ENCODE measurements around the gene TWSG1.
"Not testable (repeated sequence)": the region's sequence is repeated elsewhere in the genome, so short reads cannot be mapped to it uniquely, and the experiment has no call there.

The TWSG1 gene

DNA sequence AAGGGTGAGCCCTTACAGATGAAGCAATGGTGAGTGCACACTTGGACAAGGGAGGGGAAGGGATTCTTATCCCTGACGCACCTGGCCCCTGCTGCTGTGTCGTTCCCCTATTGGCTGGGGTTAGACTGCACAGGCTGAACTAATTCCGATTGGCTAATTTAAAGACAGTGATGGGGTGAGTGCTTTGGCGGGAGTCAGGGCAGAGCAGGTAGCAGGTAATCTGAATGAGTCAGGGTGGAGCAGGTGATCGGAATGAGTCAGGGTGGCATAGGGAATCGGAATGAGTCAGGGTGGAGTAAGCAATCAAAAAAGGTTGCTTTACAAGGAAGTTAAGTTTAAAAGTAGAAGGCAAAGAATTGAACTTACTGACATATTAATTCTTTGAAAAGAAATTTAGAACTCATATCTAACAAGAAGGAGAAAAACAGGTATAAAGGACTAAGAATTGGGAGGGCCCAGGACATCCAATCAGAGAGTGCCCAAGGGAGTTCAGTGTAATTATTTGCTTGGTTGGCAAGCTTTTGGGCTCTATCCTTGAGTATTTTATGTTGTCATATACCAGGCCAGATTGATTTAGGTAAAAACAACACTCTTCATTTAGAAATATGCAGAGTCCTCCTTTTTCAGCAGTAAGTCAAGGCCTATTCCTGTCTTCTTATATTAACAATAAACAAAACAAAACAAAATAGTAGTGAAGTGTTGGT lies 88.4 kb downstream of the TWSG1 start:
- DNase-seq (ENCODE audit: low read depth in 2 of 3, low spot score in 2 of 3) = no peak

DNA sequence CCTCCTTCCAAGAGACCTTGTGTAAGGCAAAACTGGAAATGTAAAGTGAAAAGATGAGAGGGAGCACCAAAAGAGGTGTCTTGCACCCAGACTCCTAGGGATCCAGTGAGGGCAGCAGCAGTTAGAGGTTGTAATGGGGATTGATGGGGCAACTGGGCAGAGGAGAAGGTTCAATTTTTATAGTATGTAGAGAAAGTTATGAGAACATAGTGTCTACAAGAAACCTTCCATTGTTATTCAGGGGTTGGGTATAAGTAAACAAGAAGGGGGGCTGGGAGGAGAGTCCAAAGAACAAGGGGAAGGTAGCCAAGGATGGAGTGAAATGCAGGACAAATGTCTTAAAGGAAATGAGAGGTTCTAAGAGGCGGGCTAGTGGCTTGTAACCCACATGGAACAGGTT lies 89.1 kb downstream of the TWSG1 start:
- not testable (repeated sequence) for DNase-seq (ENCODE audit: low read depth in 2 of 3, low spot score in 2 of 3)

DNA sequence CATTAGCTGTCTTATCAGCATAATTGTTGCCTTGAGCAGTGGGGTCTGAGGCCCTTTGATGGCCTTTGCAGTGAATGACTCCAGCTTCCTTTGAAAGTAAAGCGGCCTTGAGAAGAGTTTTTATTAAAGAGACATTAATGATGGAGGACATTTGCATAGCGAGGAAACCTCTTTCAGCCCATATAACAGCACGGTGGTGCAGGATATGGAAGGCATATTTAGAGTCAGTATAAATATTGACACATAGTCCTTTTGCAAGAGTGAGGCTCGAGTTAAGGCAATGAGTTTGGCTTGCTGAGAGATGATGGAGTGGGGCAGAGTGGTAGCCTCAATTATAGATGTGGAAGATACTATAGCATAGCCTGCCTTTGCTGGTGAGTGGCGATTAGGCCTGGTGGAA lies 89.7 kb downstream of the TWSG1 start:
- not testable (repeated sequence) for DNase-seq (ENCODE audit: low read depth in 2 of 3, low spot score in 2 of 3)

DNA sequence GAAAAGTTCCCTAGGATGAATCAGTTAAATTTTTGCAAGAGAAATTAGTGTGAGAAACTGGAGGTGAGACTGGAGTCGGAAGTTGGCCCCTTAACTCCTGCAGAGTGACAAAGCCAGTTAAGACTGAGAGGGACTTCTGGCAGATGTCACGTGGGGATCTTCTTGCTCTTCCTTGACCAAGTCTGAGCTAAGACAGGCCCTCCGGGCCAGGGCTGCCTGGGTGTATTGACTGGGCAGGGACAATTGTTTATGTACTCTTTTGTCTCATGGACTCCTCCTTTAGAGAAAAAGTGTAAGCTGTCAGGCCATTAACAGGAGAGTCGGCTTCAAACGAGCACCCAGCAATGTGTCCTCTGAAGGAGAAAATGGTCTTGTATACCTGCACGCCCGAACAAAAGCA lies 92.2 kb downstream of the TWSG1 start:
- DNase-seq (ENCODE audit: low read depth in 2 of 3, low spot score in 2 of 3) = no peak

DNA sequence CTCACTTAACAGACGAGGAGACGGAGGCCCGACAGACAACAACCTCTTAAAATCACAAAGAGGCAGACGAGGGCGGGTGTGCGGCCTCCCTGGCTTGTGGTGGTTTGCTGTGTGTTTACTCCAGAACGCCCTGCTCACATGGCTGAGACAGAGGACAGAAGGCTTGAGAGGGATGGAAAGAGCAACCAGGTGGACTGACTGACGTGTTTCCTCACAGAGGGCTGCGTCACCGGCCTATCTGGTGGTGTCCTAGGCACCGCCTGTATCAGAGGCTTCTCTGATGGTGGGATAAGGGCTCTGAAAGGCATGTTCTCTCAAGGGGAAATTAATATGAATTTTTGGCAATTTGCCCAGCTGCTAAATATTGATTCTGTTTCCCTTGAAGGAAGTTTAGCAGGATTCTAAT lies 93.7 kb downstream of the TWSG1 start:
- DNase-seq (ENCODE audit: low read depth in 2 of 3, low spot score in 2 of 3) = no peak

DNA sequence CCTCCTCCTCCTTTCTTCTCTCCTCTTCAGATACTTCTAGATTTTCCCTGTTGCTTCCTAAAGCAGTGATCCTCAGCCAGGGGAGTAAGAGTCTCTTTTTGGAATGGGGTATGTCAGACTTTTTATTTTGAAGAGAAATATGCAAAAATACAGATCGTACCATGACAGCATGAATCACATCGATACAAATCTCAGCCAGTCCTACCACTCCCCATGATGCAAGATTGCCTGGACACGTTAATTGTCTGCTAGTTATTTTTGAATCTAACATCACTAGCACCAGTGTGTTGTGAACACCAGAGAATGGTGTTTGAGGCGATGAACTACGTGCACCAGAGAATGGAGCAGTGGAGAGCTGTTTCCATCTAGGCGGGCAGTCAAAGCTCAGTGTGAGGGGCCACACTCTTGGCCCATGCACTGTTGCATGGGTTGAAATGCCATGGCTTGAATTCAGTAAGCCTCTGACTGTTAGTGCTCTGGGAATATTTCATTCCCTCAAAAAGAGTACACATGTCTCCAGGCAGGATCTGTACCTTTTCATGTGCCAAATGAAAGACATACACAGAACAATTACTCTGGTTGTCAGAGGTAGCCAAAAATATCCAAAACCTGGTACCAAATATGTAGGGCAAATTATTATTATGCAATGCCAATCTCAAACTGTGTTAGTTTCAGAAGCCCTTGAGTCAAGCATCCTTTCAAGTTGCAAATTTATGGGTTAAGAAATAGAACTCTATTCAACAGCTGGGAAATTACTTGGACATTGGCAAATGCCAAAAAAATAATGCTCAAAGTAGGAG lies 94.5 kb downstream of the TWSG1 start:
- no peak for DNase-seq (ENCODE audit: low read depth in 2 of 3, low spot score in 2 of 3)

DNA sequence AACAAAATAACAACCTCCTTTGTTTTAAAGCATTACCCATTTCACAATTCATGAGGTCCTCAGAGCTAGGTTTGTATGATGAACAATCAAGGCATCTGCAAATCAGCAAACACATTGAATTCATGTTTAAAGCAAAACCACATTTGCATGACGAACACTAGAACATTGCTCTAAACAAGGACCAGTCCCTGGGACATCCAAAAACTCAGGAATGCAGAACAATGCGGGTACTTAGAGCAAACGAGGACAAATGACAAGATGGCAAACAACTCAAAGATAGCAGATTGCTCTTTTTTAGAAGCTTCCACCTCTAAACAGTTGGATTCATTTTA lies 95.1 kb downstream of the TWSG1 start:
- no peak for DNase-seq (ENCODE audit: low read depth in 2 of 3, low spot score in 2 of 3)

DNA sequence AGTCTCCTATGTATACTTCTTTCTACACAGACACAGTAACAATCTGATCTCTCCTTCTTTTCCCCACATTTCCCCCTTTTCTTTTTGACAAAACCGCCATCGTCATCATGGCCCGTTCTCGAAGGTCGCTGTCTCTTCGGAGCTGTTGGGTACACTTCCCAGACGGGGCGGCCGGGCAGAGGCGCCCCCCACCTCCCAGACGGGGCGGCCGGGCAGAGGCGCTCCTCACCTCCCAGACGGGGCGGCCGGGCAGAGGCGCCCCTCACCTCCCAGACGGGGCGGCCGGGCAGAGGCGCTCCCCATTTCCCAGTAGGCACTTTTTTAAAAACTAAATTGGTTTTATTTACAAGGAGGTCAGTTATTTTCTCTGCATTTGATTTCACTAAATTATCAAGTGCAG lies 95.7 kb downstream of the TWSG1 start:
- not testable (repeated sequence) for DNase-seq (ENCODE audit: low read depth in 2 of 3, low spot score in 2 of 3)

DNA sequence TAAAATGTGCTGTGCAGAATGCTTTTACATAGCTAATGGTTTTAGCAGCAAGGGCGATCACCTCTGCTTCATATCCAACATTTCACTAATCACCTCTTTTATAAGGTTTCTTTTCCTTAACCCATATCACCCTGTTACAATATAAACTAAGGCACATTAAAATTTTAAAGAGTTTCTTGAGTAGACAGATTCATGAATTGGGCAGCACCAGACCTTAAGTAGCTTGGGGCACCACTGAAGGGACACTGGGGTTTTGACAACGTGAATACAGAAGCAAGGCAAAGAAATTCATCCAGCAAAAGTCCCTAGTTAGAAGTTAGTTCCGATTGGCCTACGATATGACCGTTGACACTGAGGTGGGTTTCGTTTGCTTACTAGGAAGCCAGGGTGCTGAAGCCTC lies 96.7 kb downstream of the TWSG1 start:
- DNase-seq (ENCODE audit: low read depth in 2 of 3, low spot score in 2 of 3) = no peak

DNA sequence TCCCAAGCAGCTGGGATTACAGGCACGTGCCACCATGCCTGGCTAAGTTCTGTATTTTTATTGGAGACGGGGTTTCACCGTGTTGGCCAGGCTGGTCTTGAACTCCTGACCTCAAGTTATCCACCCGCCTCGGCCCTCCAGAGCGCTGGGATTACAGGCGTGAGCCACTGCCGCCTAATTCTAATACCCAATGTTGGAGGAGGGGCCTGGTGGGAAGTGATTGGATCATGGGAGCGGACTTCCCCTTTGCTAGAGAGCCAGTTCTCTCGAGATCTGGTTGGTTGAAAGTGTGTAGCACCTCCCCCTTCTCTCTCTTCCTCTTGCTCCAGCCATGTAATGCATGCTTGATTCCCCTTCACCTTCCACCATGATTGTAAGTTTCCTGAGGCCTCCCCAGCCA lies 98.5 kb downstream of the TWSG1 start:
- not testable (repeated sequence) for DNase-seq (ENCODE audit: low read depth in 2 of 3, low spot score in 2 of 3)

DNA sequence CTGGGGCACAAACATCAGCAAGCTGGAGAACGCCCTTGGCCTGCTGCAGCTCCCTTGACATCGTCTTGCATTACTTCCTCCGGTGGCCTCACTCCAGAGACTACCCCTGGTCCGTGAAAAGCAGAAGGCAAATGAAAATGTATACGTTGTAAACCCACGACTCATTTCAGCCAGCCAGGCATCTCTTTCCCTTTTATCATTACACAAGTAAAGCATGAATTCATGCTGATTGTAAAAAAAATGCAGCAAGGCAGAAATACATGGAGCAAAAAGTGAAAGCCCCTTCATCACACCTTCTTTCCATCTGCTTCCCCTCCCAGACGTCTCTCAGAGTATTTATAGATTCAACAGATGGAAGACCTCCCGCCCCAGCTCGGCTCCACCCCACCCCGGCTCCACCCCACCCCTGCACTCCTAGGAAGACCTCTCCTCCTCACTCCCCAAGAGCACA lies 99.1 kb downstream of the TWSG1 start:
- DNase-seq (ENCODE audit: low read depth in 2 of 3, low spot score in 2 of 3) = no peak

DNA sequence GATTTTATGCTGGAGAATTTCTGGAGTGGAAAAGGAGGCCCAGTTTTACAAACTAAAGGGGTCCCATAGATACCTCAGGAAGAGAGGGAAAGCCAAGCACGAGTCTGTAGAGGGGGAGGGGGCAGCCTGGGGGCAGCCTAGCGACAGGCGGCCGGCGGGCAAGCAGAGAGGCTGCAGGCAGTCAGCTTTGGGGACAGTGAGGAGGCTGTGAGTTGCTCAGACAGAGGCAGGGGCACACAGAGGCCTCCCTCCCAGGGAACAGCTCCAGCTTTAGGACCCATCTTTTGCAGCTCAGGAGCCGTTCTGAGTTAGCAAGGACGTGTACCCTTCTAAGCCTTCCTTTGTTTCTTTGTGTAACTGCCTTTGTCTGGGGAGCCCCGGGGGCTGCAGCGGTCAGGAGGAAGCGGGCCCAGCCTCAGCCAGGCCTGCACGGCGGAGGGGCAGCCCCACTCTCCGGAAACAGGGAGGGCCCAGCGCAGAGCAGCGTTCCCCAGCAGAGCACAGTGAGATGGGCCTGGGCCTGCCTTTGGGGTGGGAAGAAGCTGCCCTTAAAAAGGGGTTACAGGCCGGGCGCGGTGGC lies 99.6 kb downstream of the TWSG1 start:
- DNase-seq (ENCODE audit: low read depth in 2 of 3, low spot score in 2 of 3) = no peak

DNA sequence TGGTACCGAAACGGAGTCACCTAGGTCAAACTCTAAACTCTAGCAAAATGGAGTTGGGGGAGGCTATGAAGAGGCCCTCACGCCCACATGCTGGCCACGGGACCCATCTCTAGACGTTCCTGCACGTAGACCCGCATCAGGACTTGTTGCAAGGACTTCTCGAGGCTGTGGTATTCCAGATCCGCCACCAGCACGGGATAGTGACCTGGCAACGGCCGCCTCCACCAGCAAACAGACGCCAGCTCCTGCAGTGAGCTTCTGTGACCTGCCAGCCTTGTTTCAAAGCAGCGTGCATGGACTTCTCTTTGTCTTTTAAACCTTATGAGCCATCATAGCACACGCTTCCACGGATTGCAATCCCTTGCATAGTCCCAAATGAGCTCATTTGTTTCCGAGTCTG lies 100.5 kb downstream of the TWSG1 start:
- no peak for DNase-seq (ENCODE audit: low read depth in 2 of 3, low spot score in 2 of 3)

DNA sequence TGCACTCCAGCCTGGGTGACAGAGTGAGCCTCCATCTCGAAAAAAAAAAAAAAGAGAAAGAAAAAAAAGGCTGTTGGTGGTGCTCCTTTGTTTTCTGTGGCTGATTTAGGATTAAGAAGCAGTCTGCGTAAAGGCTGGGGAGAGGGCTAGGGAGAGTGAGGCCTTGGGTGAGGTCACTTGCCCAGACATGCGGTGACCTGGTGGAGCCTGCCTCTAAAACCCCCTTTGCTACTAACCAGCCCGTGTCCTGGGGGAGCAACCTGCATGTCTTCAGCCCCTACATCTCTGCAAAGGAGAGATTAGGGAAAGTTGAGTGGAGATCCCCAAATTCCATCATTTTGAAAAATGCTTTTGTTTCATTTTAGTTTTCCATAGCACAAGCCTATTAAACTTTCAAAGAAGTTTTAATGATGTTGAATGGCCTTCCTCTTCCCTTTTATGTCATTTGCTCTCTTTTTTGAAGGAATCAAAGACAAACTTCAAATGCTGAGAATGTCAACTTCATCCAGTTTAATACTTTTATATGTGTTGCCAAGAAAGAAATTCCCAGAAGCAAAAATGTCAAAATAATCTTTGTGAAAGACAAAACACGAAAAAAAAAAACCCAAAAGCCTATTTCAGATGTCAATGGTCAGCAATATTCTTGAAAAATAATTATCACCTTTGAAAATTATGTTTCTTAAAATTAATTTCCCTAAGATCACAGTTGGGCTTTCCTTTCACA lies 101.8 kb downstream of the TWSG1 start:
- DNase-seq (ENCODE audit: low read depth in 2 of 3, low spot score in 2 of 3) = no peak

DNA sequence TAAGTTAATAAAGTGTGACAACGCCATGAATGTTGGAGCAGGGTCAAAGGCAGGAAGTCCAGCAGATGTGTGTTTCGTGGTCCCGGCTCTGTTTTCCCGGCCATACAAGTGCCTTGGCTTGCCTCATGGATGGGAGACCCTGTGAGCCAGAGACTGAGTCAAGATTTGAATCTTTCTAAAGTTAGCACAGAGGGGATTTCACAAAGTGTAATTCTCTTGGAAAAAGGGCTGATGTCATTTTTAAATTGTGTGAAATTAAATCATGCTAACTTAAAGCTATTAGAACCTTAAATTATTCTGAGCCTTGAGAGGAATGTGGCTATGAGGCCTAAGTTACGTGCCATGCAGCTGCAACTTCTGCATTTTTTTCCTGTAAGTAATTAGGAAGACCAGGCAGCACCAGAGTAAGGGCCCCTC lies 102.5 kb downstream of the TWSG1 start:
- no peak for DNase-seq (ENCODE audit: low read depth in 2 of 3, low spot score in 2 of 3)

DNA sequence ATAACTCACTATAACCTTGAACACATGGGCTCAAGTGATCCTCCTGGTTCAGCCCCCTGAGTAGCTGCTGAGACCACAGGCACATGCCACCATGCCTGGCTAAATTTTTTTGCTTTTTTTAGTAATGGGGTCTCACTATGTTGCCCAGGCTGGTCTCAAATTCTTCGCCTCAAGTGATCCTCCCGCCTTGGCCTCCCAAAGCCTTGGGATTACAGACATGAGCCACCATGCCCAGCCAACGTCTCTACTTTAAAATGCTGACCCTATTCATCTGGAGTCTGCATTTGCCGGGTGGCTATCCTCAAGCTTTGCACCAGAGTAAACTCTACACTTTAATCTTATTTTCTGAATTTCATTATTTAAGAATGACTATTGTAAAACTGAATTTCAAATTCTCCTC lies 103.1 kb downstream of the TWSG1 start:
- DNase-seq (ENCODE audit: low read depth in 2 of 3, low spot score in 2 of 3) = no peak

DNA sequence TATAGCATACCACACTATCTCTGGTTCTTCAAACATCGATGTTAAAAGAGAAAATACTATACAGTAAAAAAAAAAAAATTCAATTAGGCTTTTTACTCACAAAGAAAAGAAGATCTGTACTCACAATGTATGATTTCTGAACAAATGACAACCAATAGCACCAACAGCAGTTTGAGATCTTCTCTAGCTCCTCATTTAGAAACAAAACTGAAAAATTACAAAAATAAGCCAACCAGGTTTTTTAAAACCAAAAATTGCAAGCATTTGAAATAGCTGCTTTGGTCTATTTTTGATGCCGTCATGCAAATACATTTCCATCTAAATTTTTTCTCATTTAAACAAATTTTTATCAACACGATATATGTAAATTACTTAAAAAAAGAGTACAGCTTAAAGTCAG lies 106.5 kb downstream of the TWSG1 start:
- no peak for DNase-seq (ENCODE audit: low read depth in 2 of 3, low spot score in 2 of 3)

DNA sequence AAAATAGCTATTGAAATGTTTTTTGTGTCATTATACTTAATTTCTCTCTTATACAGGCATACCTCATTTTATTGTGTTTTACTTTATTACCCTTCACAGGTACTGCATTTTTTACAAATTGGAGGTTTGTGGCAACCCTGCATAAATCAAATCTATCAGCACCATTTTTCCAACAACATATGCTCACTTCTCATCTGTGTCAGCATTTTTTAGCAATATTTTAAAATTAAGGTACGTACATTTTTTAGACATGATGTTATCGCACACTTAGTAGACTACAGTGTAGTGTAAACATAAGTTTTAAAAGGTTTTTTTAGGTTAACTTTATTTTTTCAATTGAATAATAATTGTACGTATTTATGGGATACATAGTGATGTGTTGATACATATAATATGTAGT lies 110.0 kb downstream of the TWSG1 start:
- DNase-seq (ENCODE audit: low read depth in 2 of 3, low spot score in 2 of 3) = no peak

DNA sequence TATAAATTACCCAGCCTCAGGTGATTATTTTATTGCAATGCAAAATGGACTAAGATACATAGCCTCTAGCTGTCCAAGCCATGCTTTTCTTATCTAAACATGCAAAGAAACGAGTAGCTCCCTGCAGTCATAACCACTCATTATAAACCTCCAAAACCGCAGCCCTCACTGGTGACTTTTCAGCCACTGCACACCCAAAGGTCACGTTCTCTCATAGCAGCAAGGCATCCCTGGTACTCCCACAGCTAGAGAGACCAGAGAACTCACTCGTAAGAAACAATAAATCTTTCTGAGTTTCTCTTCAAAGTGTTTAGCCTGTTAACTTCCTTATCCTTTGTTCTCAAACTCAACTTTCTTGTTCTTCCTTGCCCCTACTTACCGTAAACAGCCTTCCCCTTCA lies 112.3 kb downstream of the TWSG1 start:
- no peak for DNase-seq (ENCODE audit: low read depth in 2 of 3, low spot score in 2 of 3)

DNA sequence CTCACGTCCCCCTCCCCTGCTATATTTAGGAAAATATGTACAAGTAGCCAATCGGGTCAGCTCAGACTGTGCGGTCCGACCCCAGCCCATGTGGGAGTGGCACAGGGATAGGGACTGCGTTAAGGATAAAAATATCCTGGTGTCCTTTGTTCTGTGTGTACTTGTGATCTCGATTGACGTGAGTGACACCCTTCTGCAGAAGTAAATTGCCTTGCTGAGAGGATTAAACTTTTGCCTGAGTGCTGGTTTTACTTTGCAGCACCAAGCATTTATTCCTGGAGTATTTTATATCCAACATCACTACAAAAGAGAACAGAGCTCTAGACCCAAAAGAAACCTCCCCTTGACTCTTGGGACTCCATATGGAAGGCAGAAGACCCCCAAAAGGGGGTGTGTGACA lies 112.8 kb downstream of the TWSG1 start:
- DNase-seq (ENCODE audit: low read depth in 2 of 3, low spot score in 2 of 3) = no peak

DNA sequence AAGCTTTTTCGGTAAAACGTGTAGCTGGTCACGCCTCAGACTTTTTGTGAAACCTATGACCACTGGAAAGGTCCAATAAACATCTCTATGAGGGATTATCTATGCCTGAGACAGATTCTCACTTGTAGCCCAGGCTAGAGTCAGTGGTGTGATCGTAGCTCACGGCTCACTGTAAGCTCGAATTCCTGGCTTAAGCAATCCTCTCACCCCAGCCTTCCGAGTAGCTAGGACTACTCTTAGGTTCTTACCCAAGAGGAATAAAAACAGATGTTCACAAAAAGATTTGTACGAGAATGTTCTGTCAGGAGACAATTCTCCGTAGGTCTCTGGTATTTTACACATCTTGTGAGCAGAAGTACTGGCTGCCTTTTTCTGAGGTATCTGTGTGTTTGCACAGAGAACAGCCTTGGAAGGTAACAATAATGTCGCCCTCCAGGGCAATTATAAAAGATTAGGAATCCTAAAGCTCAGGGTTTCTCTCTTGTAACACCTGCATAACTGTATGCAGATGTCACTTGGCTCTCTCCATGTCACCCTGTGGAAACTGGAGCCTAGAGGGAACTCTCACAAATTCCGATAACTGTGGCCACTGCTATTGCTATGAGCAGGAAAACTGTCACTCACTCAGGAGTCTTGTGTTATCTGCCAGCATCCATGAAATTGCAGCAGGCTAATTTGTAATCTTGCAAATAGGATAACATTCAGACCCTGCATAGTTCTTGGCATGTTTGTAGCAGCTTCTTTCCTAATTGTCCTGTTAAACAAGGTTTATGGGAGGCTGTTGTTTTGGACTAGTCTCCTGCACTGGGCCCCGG lies 115.2 kb downstream of the TWSG1 start:
- DNase-seq (ENCODE audit: low read depth in 2 of 3, low spot score in 2 of 3) = no peak
